Activated CD8-positive, alpha-beta memory T cell treated with anti-CD3 and anti-CD28 coated beads, Interleukin-2, amount 50 U/mL, for 4 hours (primary cell): ENCODE results near the gene RHEB.
A peak's percentile ranks its signal among the peaks of the same experiment; 100 is the strongest.

Experiments
- DNase-seq: peaks from one replicate; pipeline ENCODE4 v3.0.0-alpha.2; 2020

RHEB gene

GRCh38 chr7:151468217-151469018 is 51.3 kb downstream of the RHEB start:
- no peak for DNase-seq

DNA sequence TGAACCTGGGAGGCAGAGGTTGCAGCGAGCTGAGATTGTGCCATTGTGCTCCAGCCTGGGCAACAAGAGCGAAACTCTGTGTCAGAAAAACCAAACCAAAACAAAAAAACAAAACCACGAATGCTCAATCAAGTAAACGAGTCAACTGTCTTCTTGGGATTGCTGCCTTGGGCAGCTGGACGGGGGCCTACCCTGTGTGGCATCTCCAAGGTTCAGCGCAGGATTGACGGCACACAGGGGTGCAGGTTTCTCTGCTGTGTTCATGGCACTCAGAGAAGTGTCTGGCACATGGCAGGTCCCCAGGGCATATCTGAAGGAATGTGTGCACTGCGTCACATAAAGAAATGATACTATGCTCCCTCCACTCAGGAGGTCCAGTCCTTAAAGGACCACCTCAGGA is 54.5 kb downstream of the RHEB start:
- DNase-seq = no peak

DNA sequence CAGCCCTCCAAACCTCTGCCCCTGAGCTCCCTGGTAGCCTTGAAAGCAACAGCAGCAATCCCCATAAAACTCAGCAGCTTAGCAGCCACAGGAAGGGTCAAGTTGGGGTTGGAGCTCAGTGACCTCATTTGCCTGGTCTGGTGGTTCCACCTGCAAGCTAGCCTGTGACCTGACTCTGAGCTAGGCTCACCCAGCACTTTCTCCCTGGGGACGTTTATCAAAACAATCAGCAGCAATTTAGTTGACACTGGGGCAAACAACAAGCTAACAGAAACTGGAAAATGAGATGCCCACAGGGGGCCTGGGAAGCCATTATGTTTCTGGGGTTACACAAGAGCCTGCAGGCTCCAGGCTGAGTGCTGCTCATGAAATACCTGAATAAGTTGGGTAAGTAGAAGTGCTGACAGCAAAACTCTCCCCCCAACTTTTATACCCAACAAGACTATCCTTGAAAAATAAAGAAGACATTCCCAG is 57.4 kb downstream of the RHEB start:
- DNase-seq = no peak

- no peak for DNase-seq
Measured at GRCh38 chr7:151461942-151462230, 57.8 kb downstream of the RHEB start.

DNA sequence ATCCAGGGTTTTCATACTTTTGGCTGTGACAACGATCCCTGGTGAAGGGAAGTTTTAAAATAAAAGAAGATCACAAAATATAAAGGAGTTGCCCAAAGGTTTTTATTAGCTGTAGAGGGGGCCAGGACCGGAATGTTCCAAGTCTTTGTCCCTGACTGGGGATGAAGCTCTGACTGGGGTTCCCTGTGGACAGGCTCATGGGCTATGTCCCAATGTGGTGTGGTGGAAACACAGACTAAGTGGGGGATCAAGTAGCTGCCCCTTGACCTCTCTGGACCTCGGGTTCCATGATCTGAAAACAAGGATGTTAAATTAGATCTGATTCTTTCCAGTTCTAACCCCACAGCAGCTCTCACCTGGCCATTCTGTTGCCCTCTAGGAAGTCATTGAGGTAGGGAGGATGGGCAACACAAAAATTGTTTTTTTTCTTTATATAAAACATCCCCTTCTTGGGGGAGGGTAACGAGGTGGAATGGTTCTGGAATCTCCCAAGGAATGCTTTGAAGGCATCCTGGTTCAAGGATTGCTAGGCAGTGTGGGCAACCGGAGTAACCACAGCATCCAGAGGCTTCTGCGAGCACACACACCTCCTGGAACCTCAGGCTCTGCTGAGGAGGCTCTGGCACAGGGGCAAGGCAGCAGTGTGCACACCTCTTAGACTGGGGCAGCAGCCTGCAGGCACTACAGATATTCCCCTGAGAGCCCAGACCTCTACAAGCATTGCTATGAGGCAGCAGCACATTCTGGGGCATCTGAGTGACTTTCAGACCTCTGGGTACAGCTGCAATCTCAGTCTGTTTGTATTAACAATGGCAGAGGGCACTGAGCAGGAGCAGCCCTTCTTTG is 58.4 kb downstream of the RHEB start:
- no peak for DNase-seq

GRCh38 chr7:151460474-151460855 is 59.2 kb downstream of the RHEB start:
- DNase-seq = no peak

DNA sequence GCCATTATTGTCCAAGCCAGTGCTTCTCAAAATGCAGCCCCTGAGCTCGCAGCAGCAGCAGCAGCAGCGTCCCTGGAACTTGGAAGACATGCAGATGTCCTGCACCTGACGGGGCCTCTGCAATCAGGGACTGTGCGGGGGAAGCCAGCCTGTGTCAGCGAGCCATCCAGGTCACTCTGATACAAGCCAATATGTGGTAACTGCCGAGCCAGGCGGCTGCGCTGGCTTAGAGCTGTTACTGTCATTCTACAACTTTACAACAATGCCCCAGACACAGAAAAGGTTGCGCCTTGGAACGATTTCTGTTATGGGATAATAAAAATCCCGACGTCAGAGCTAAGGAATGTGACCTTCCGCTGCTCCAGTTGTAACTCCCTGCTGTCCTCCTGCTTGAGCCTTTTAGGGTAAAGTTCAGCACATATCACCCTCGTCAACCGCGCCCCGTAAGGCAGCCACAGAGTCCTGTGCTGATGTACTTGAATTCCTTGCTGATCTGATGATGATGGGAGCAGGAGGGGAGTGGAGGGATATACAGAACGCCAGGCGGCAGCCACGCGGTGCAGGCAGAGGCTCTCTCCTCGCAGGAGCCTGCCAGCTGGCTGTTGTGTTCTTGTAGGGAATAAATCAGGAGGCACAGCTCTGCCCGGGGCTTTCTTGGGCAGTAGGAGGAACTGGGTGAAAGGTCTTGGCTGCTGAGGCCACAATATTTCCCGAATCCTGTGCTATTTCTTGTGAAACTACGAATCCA is 59.8 kb downstream of the RHEB start:
- no peak for DNase-seq

- no peak for DNase-seq
Measured at GRCh38 chr7:151457534-151457933, 62.2 kb downstream of the RHEB start.

- no peak for DNase-seq
Measured at GRCh38 chr7:151456782-151457181, 62.9 kb downstream of the RHEB start.

DNA sequence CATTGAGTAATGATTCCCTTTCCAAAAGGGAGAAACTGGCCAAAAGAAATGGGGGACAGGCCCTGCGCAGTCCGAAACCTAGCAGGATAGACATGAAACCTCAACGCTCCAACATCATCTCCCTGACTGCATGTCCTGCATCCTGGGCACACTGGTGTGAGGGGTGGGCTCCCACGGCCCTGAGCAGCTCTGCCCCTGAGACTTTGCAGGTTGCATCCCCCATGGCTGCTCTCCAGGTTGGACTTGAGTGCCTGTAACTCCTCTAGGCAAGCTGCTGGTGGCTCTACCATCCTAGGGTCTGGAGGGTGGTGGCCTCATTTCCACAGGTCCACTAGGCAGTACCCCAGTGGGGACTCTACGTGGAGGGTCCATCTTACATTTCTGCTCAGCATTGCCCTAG is 63.4 kb downstream of the RHEB start:
- DNase-seq = no peak

DNA sequence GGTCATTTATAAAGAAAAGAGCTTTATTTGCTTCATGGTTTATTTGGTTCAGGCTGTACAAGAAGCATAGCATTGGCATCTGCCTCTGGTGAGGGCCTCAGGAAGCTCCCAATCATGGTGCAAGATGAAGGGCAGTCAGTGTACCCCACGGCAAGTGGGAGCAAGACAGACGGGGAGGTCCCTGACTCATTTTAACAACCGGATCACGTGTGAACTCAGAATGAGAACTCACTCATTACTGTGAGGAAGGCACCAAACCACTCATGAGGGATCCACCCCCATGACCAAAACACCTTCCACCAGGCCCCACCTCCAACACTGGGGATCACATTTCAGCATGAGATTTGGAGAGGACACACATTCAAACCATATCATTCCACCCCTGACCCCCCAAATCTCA is 64.0 kb downstream of the RHEB start:
- DNase-seq = no peak

DNA sequence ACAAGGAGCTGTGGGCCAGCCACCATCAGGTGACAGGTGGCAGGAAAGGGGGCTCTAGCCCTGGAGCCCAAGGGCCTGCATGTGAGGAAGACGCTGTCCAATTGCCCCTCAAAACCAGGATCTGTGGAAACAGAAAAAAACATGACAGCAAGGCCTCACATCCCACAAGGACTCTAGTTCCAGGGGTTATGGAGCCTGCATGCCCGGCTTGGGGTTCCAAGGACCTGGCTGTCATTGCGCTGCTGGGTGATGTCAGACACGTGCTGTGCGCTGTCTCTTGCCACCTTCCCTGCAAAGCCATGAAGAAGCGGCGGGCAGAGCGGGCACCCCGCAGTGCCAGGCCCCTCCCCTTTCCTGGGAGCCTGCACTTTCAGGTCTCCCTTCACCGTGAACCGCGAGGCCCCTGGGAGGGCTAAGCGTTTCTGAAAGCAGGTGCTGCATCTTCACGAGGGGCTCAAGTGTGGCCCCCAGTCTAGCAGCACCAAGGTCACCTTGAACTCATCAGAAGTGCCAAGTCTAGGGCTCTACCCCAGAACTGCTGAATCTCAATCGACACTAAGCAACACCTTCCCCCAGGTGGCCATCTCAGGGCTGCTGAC is 64.7 kb downstream of the RHEB start:
- no peak for DNase-seq

DNA sequence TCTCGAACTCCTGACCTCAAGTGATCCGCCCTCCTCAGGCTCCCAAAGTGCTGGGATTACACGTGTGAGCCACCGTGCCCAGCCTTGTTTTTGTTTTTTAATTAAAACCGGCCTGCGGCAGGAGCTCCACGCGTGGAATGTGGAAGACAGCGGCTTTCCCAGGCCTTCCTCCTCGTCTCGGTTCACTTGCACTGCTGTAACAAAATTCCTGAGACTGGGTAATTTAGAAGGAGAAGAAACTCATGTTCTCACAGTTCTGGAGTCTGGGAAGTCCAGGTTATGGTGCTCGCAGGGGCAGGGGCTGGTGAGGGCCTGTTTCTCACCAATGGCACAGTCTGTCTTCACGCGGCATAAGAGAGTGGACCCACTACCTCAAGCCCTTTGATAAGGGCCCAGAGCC is 65.4 kb downstream of the RHEB start:
- no peak for DNase-seq

GRCh38 chr7:151453326-151453791 is 66.3 kb downstream of the RHEB start:
- DNase-seq = no peak

DNA sequence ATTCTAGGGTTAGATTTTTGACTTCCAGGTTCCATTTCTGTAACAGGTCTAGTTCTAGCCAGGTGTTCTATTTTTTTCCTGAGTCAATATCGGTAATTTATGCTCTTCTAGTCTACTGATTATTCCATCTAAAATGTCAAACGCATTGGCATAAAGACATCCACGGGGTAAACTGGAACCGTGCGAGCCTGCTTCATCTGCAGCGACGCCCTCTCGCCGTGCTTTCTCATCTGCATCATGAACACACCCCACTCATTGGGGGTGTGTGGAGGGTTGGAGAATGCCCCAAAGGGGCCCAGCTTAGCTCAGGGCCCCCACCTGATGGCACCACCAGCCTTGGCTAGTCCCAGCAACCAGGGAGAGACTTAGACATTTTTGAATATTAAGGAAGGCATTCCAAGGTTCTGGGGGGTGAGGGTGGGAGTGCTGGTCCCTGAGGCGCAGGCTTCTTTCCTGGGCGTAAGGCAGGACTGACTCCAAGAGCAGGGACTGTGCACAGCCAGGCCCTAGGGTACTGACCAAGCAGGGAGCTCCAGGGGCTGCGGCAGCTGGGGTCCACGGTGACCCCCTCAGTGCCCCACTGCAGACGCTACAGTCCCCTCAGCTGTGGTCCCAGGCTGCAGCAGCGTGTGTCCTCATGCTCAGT is 66.9 kb downstream of the RHEB start:
- no peak for DNase-seq

DNA sequence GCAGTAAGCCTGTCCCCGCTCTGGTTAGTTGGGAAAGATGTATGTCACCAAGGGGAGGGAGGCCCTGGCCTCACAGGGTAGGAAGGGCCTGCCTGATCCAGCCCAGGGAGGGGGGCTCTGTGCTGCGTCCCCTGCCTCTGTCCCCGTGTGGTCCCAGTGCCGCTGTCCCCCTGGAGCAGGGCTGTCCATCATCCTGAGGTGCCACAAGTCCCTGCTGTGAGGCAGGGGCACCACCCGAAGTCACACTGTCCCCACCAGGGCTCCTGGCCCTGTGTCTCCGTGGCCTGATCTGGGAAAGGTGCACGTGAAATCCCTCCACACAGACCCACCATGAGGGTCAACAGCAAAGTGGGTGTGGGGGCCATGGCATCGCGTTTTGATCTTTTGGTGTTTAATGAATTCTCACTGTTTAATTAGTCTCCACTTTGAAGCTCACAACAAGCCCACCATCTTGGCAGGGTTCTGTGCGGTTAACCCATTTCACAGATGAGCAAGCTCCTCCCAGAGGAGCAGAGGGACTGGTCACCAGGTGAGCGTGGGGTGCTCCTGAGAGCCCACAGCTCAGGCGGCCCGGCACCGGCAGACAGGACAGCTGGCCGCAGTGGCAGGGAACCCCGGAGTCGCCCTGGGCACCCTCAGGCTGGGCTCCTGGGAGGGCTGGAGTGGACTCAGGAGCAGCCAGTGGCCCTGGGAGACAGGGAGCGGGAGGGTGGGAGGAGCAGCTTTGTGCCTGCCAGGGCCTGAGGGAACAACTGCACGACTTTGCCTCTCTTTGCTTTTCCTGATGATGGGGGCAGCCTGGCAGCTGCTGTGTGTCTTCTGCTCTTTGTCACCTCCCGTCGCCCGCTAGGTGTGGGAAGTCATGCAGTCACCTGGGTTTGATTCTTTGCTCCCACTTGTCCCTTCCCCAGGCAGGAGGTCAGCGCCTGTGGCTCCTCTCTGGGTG is 67.8 kb downstream of the RHEB start:
- DNase-seq = no peak

DNA sequence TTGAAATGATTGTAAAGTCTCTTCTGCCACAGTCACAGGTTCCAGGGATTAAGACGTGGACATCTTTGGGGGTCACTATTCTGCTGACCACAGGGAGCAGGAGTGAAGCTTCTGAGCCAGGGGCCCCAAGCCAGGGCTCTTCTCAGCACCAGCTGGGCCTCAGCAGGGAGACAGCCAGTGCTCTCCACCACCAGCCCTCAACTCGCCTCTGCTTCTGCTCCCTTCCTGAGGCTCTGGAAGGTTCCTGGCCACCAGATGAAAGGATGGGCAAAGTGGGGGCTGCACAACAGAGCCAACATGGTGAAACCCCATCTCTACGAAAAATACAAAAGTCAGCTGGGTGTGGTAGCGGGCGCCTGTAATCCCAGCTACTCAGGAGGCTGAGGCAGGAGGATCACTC is 68.5 kb downstream of the RHEB start:
- DNase-seq = no peak

GRCh38 chr7:151449990-151450389 is 69.7 kb downstream of the RHEB start:
- DNase-seq = no peak

DNA sequence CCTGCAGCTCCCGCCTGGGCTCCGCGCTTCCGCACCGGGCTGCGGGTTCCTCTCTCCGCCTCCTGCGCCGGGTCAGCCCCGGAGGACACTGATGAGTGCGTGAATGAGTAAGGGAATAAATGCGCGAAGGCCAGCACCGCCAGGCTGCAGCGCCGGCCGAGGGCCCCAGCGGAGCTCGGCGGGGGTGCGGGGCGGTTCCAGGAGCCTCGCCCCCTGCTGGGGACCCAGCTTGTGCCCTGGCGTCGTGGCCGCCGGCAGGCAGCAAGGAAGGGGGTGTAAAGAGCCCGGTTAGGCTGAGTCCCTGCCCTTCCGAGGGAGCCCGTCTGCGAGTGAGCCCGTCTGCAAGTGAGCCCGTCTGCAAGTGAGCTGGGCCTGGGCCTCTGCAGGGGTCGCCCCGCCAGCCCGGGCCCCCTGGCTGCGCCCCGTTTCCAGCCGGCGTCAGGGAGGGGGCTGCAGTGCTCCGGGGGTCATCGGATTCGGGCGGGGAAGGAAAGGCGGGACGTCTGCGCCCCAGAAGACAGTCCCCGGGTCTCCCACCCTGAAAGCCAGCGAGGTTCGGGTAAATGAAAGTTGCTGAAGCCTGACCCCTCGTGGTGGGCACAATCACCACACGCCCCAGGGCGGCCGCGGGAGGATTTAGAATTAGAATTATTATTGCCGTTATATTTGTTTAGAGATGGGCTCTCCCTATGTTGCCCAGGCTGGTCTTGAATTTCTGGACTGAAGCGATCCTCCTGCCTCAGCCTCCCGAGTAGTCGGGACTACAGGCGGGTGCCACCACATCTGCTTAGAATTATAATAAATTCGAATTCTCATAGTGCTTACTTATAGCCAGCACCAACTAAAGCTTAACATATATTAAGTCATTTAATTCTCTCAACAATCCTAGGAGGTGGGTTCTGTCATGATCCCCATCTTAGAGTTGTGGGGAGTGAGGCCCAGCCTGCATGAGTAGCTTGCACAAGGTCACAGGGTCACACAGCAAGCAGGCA is 71.1 kb downstream of the RHEB start:
- peak; percentile 78 for DNase-seq

DNA sequence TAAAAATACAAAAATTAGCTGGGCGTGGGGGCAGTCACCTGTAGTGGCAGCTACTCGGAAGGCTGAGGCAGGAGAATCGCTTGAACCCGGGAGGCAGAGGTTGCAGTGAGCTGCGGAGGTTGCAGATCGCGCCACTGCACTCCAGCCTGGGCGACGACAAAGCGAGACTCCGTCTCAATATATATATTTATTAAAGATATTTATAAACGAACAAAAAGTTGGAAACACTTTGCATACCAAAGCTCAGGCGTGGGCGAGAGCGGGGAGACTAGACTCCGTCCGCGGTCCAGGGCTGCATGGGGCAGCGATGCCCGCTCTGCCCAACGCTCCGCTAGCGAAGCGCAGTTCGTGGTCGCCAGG is 71.8 kb downstream of the RHEB start:
- DNase-seq = no peak
